ENCODE data around the gene SLC6A13. TPM values are rescaled to one million over a fixed set of nuclear protein-coding genes. Genes with fewer than 3 reads are reported as not detected.

Gene SLC6A13
- total RNA-seq, 1 experiment from 2014 or later: not detected

- no peaks in the 10 kb centered on the region for H3K79me2 ChIP-seq (ENCODE audit: low read depth)
- no peaks in the 10 kb centered on the region for H4K20me1 ChIP-seq (ENCODE audit: insufficient read depth)
- H2AFZ ChIP-seq: no peak overlapping the region
- peaks cover 9% of the 10 kb centered on the region for H3K27me3 ChIP-seq (ENCODE audit: insufficient read depth, low read depth)
- H3K4me3 ChIP-seq: no peak overlapping the region
- H3K4me2 ChIP-seq: no peak overlapping the region
- no peaks in the 10 kb centered on the region for H3K36me3 ChIP-seq (ENCODE audit: low read depth)
- H3K9me3 ChIP-seq (ENCODE audit: insufficient read depth, low read depth): no peaks in the 10 kb centered on the region
- BruUV-seq (replicated peaks): no TSS peak
- ChIA-PET CTCF (no interaction called here), POLR2A (ENCODE audit: unreplicated experiment) (no interaction called here)
- H3K9me2 ChIP-seq (ENCODE audit: insufficient read depth): no peaks in the 10 kb centered on the region
- H3K27ac ChIP-seq: no peak overlapping the region
- intact Hi-C loops (cut with micrococcal nuclease; ENCODE audit: unreplicated experiment): no loop called here
- DNase-seq: no peak
- H3F3A ChIP-seq (ENCODE audit: insufficient read depth, low read depth): no peaks in the 10 kb centered on the region
- H3K4me1 ChIP-seq (replicated peaks; ENCODE audit: insufficient read depth): no peaks in the 10 kb centered on the region
- TF ChIP-seq CTCF (conservative IDR thresholded peaks at IDR 0.05) (no peak), EZH2 (IDR thresholded peaks at IDR 0.05; ENCODE audit: low read depth) (no peak)
Observed at GRCh38 chr12:272942-273341, 10.3 kb upstream of the SLC6A13 start.

- H3K36me3 ChIP-seq (ENCODE audit: low read depth): no peaks in the 10 kb centered on the region
- no peaks in the 10 kb centered on the region for H3F3A ChIP-seq (ENCODE audit: insufficient read depth, low read depth)
- ChIA-PET CTCF (no interaction called here), POLR2A (ENCODE audit: unreplicated experiment) (no interaction called here)
- DNase-seq: no peak
- H3K4me1 ChIP-seq (replicated peaks; ENCODE audit: insufficient read depth): no peaks in the 10 kb centered on the region
- no peaks in the 10 kb centered on the region for H4K20me1 ChIP-seq (ENCODE audit: insufficient read depth)
- H2AFZ ChIP-seq: no peak overlapping the region
- TF ChIP-seq EZH2 (IDR thresholded peaks at IDR 0.05; ENCODE audit: low read depth) (no peak), CTCF (conservative IDR thresholded peaks at IDR 0.05) (no peak)
- no peaks in the 10 kb centered on the region for H3K9me3 ChIP-seq (ENCODE audit: insufficient read depth, low read depth)
- peaks cover 20% of the 10 kb centered on the region for H3K27me3 ChIP-seq (ENCODE audit: insufficient read depth, low read depth)
- H3K4me3 ChIP-seq: no peak overlapping the region
- no peak overlapping the region for H3K27ac ChIP-seq
- no peaks in the 10 kb centered on the region for H3K79me2 ChIP-seq (ENCODE audit: low read depth)
- H3K4me2 ChIP-seq: no peak overlapping the region
- BruUV-seq (replicated peaks): no TSS peak
- intact Hi-C loops (cut with micrococcal nuclease; ENCODE audit: unreplicated experiment): no loop called here
- no peaks in the 10 kb centered on the region for H3K9me2 ChIP-seq (ENCODE audit: insufficient read depth)
Observed at GRCh38 chr12:271161-271560, 8.5 kb upstream of the SLC6A13 start.

- POLR2A ChIA-PET (ENCODE audit: unreplicated experiment): no interaction called here
Observed at GRCh38 chr12:269191-269590, 6.6 kb upstream of the SLC6A13 start.

More at GRCh38 chr12:269191-269590, 6.6 kb upstream of the SLC6A13 start:
- CTCF ChIA-PET: interaction anchor here (0.6 kb wide), 1 partner anchor 15 kb away, joined by 3 read pairs; no protein-coding TSS in a partner anchor
- peaks cover 40% of the 10 kb centered on the region for H3K27me3 ChIP-seq (ENCODE audit: insufficient read depth, low read depth)
- no peaks in the 10 kb centered on the region for H3K79me2 ChIP-seq (ENCODE audit: low read depth)
- no peaks in the 10 kb centered on the region for H3K9me2 ChIP-seq (ENCODE audit: insufficient read depth)
- no TSS peak for BruUV-seq (replicated peaks)
- H3F3A ChIP-seq (ENCODE audit: insufficient read depth, low read depth): no peaks in the 10 kb centered on the region
- peaks cover 6% of the 10 kb centered on the region; the same call in 1 of the 2 replicates for H3K9me3 ChIP-seq (ENCODE audit: insufficient read depth, low read depth)
- DNase-seq: no peak
- H3K4me1 ChIP-seq (replicated peaks; ENCODE audit: insufficient read depth): no peaks in the 10 kb centered on the region
- H3K4me3 ChIP-seq: no peak overlapping the region
- H3K36me3 ChIP-seq (ENCODE audit: low read depth): no peaks in the 10 kb centered on the region
- no peak for TF ChIP-seq CTCF (conservative IDR thresholded peaks at IDR 0.05)
- TF ChIP-seq EZH2 (IDR thresholded peaks at IDR 0.05; ENCODE audit: low read depth): no peak
- no peaks in the 10 kb centered on the region for H4K20me1 ChIP-seq (ENCODE audit: insufficient read depth)
- H3K4me2 ChIP-seq: no peak overlapping the region
- no peak overlapping the region for H2AFZ ChIP-seq
- H3K27ac ChIP-seq: no peak overlapping the region
- intact Hi-C loops (cut with micrococcal nuclease; ENCODE audit: unreplicated experiment): no loop called here

Measured in PC-9 (cell line).